AG04450 (cell line): Measurements from ENCODE around the gene ZNF580. TPM values are rescaled to one million over a fixed set of nuclear protein-coding genes. Genes with fewer than 3 reads are reported as not detected.

Experiments
- CTCF ChIA-PET: fragments of 300-600, 350-600 bp; formaldehyde crosslinking; extraction: SDS; loops from one replicate; lab custom pipeline; 2022; ENCODE audit warnings: antibody characterized with exemption, inconsistent platforms; lab: Charles Lee
- POLR2A ChIA-PET: fragments of 350-600 bp; formaldehyde crosslinking; extraction: SDS; loops from one replicate; lab custom pipeline; 2021; ENCODE audit warnings: antibody characterized with exemption, inconsistent platforms; lab: Yijun Ruan, JAX
- DNase-seq: peaks from one replicate; pipeline ENCODE4 v3.0.0-alpha.2; 2011; ENCODE audit warnings: low read depth, low spot score
- H3K27ac ChIP-seq: one replicate; pipeline ENCODE4 v1.5.1; 2012; ENCODE audit warnings: low read depth, low read length, control low read depth
- H3K27me3 ChIP-seq: one replicate; pipeline ENCODE4 v1.6.0; 2012; ENCODE audit warnings: low read length; ENCODE audit not compliant: control insufficient read depth, insufficient read depth
- H3K4me3 ChIP-seq: 2 replicates; pipeline ENCODE4 v1.5.1; 2011; ENCODE audit warnings: mild to moderate bottlenecking, low read depth, low read length, control low read depth
- H3K9me3 ChIP-seq: 2 replicates; pipeline ENCODE4 v1.5.1; 2012; ENCODE audit warnings: low read length; ENCODE audit not compliant: control insufficient read depth, insufficient read depth
- CTCF ChIP-seq: IDR thresholded peaks from 2 replicates; pipeline ENCODE4 v1.5.1; 2011; ENCODE audit warnings: low read depth, low read length, control low read depth, inconsistent platforms
- polyA plus RNA-seq: library from polyadenylated mRNA; depleted of rRNA; stranded (reverse); fragments of >200 nt; gene quantifications from 2 replicates; pipeline ENCODE4 v1.2.3, GENCODE V29; 2011

ZNF580 gene
- polyA plus RNA-seq, 1 experiment: 7.3 TPM

GRCh38 chr19:55684946-55685681 lies 44.3 kb downstream of the ZNF580 start:
- no peak overlapping the region for H3K4me3 ChIP-seq
- no peaks in the 10 kb centered on the region; the same call in 1 of the 2 replicates for H3K9me3 ChIP-seq
- H3K27ac ChIP-seq: no peak overlapping the region
- no peak for TF ChIP-seq CTCF
- CTCF ChIA-PET: interaction anchor here (0.5 kb wide), 1 partner anchor 53 kb away, joined by 5 read pairs; no protein-coding TSS in a partner anchor
- POLR2A ChIA-PET: no interaction called here
- no peak for DNase-seq
- H3K27me3 ChIP-seq: no peaks in the 10 kb centered on the region

- H3K27me3 ChIP-seq: no peaks in the 10 kb centered on the region
- H3K9me3 ChIP-seq: no peaks in the 10 kb centered on the region; the same call in 1 of the 2 replicates
- DNase-seq: no peak
- H3K4me3 ChIP-seq: no peak overlapping the region
- ChIA-PET POLR2A (no interaction called here), CTCF (interaction anchor here (0.5 kb wide), 1 partner anchor 54 kb away, joined by 5 read pairs; no protein-coding TSS in a partner anchor)
- TF ChIP-seq CTCF: no peak
- H3K27ac ChIP-seq: no peak overlapping the region
Observed at GRCh38 chr19:55685776-55686175, 45.0 kb downstream of the ZNF580 start.

GRCh38 chr19:55686311-55687050 lies 45.7 kb downstream of the ZNF580 start:
- Histone ChIP-seq H3K4me3 (no peak overlapping the region), H3K27ac (no peak overlapping the region), H3K27me3 (no peaks in the 10 kb centered on the region), H3K9me3 (no peaks in the 10 kb centered on the region; the same call in 1 of the 2 replicates)
- no peak for DNase-seq
- TF ChIP-seq CTCF: no peak
- POLR2A ChIA-PET: no interaction called here
- CTCF ChIA-PET: no interaction called here

- Histone ChIP-seq H3K4me3 (no peak overlapping the region), H3K27me3 (no peaks in the 10 kb centered on the region), H3K9me3 (no peaks in the 10 kb centered on the region; the same call in 1 of the 2 replicates), H3K27ac (no peak overlapping the region)
- DNase-seq: no peak
- CTCF ChIA-PET: no interaction called here
- no peak for TF ChIP-seq CTCF
- POLR2A ChIA-PET: no interaction called here
Observed at GRCh38 chr19:55687281-55688201, 46.7 kb downstream of the ZNF580 start.
